CD1c-positive myeloid dendritic cell (primary cell): ENCODE results near the gene EHMT1.
A peak's percentile ranks its signal among the peaks of the same experiment; 100 is the strongest.

ENCODE experiments used
- DNase-seq: peaks from one replicate; pipeline ENCODE4 v3.0.0-alpha.2; 2016; ENCODE audit errors: extremely low spot score

The EHMT1 gene

DNA sequence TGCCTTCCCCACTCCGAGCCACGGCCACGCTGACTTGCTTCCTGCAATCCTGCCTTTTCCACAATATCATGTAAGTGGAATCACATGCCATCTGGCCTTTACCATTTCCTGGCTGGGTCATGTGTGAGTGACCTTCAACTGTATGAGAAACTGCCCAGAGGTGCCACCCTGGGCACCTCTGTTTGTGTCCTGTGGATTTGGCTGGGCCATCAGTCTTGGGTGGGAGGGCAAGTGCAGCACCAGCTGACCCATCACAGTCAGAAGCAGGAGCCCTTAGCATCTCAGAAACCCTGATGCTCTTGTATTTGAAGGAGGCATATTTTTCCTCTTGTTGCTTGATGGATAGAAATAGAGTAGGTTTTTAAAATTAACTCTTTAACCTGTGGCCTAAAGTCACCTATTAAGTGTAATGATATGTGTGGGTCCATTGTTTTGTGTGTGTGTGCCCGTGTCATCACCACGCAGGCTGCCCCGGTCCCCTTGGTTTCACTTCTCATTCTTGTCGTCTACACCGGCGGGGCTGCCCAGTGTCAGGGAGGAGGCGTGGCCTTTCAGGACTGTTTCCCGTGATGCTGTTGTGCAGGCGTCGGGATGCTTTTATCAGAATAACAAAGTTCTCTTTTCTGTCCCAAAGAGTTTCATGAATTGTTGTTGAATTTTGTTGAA, 206.7 kb downstream of the EHMT1 start:
- peak; percentile 63 for DNase-seq

DNA sequence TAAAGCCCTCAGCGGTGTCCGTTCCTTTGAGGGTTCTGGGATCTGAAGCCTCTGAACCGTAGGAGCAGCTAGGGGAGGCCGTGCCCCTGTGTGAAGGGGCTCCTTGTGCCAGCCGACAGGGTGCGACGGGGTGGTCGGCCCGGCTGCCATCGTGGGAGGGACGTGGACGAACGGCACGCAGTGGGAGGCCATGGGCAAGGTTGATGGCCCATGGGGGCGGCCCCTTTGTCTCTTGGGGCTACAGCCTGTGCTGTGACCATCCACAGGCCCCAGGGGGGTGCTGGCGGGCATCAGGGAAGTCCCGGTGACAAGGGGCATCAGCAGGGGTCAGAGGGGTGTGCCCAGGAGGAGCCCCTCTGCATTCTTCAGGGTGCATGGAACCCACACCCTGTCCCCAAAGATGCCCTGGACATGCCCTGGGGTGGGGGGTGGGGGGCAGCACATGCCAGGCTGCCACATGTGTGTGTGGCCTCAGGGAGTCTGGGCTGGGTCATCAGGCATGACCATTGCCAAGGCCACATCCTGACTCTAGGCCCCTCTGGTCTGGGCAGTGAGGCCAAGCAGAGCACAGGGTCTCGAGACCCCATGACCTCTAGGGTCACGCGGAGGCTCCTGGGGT, 209.2 kb downstream of the EHMT1 start:
- DNase-seq: no peak

- DNase-seq: no peak
These were observed 209.9 kb downstream of the EHMT1 start for GRCh38 chr9:137828527-137829259.

- DNase-seq: no peak
These were observed 210.6 kb downstream of the EHMT1 start for GRCh38 chr9:137829260-137829996.

GRCh38 chr9:137832191-137832700, 213.4 kb downstream of the EHMT1 start:
- no peak for DNase-seq

DNA sequence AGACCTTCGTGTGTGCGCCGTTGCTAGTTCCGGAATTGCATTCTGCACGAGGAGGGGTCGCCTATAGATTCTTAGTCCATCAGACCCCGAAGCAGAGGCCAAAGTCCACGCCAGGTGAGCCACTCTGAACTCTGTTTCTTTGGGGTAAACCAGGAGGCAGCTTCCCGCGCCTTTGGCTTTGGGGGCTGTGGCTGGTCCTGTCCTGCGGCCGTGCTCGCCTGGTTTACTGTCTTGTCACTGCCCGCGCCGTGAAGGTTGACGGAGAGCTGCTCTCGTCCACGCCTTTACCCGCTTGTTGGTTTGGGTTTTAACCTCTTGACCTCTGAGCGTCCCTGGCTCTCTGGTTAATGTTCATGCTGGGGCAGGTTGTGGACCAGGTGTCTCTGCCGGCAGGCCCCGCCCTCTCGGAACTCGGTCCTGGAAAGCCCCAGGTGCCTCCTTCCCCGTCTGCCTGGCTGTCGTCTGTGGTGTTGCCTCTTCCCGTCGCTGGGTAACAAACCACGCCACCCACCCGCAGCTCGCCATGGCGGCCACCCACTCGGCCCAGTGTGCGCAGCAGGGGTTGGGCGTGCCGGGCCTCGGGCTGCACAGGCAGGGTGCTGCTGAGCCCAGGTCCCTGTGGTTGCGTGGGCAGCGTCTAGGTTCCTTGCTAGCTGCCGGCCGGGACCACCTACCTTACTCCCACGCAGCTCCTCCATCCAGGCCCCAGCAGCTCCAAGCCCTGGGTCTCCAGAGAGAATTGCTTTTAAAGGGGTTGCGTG, 214.2 kb downstream of the EHMT1 start:
- DNase-seq: no peak

- DNase-seq: no peak
These were observed 215.2 kb downstream of the EHMT1 start for GRCh38 chr9:137833721-137834613.

GRCh38 chr9:137834846-137835546, 216.2 kb downstream of the EHMT1 start:
- DNase-seq: no peak

- no peak for DNase-seq
These were observed 217.5 kb downstream of the EHMT1 start for GRCh38 chr9:137836151-137836830.

- DNase-seq: no peak
These were observed 218.0 kb downstream of the EHMT1 start for GRCh38 chr9:137836831-137837241.

GRCh38 chr9:137837345-137838278, 218.8 kb downstream of the EHMT1 start:
- DNase-seq: no peak

- DNase-seq: no peak
These were observed 219.8 kb downstream of the EHMT1 start for GRCh38 chr9:137838576-137838975.

GRCh38 chr9:137843355-137843754, 224.6 kb downstream of the EHMT1 start:
- DNase-seq: no peak

DNA sequence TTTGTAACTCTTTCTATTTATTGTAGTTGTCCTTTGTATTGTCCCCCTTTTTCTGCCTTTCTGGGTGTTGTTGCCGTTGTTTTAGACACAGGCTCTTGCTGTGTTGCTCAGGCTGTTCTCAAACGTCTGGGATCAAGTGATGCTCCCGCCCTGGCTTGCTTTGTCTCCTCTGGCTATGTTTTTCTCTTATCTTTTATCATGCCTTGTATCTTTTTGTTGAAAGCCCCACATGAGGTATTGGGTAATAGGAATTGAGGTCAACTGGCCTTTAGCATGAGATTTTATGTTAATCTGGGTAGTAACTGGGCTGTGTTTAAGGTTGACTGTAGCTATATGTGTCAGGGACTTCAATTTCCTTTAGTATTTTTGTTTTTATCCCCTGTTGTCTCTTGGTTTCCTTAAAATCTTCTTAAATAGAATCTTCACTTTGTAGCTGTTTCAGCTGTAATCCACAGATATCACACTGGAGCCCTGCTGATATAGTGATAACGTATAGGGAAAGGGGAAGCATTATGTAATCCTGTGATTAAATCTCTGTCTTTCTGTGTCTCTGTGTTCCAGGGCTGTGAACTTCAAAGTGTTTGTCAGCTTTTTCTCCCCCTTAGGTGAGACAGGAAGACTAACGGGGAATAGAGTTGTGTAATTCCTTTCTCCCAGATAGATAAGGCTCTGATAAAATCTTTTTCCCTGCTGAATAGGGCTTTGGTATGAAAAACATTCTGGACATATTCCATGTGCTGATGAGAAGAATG, 232.9 kb downstream of the EHMT1 start:
- no peak for DNase-seq

- DNase-seq: no peak
These were observed 234.7 kb downstream of the EHMT1 start for GRCh38 chr9:137853392-137853995.

GRCh38 chr9:137860361-137860760, 241.6 kb downstream of the EHMT1 start:
- DNase-seq: no peak
